ENCODE results near the gene CBL. TPM values are rescaled to one million over a fixed set of nuclear protein-coding genes. Genes with fewer than 3 reads are reported as not detected.

The CBL gene
- total RNA-seq, 1 donor from 2014 or later, result 46.6 TPM

DNA sequence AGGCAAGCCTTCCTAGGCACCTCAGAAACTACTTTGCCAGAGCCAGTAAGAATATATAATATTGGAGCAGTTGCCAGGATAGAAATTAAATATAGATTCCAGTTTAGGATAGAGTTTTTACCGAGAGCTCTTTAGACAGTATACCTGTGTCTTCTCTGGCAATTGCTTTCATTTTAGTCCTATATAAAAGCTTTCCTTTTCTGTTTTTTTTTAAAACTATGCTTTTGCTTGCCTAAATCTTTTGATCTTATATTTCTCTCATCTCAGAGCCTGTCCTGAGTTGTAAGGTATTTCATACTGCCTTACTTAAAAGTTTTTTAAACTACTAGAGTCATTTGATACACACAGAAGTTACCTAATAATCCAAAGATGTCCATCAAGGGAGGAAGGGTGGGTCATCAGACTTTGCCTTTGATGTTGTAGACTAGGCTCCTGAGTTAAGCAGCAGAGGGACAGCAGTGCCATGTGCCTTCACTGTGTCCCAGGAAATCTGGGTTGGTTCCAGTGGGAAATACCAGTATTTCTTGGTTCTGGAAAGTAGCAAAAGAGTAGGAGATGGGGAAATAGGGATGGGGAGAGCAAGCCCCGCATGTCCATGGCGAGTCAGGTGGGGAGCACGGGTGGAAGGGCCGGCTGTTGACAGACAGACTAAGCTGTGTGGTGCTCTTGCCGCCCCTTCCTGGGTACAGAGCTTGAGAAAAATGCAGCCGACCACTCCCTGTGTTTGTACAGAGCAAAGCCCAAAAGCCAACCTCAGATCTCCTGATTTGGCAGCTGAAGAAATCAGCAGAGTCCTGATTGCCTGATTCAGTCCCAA lies 99.6 kb downstream of the CBL start:
- FAIRE-seq (no peak), DNase-seq (ENCODE audit: low read depth) (no peak)
- H3K4me3 ChIP-seq (ENCODE audit: insufficient read depth, low read depth, low read length), result no peak overlapping the region
- Mint-ChIP-seq H3K4me1 (ENCODE audit: low read depth, unreplicated experiment) (peaks cover 10% of the 10 kb centered on the region), H3K27me3 (ENCODE audit: low read depth, unreplicated experiment) (no peaks in the 10 kb centered on the region), H3K27ac (ENCODE audit: unreplicated experiment) (peak overlapping the region; percentile 42), H3K4me3 (ENCODE audit: unreplicated experiment) (no peak overlapping the region), H3K9me3 (ENCODE audit: unreplicated experiment) (no peaks in the 10 kb centered on the region), H3K36me3 (ENCODE audit: low read depth, unreplicated experiment) (peaks cover 30% of the 10 kb centered on the region)
- no peaks in the 10 kb centered on the region for H3K79me2 ChIP-seq (ENCODE audit: insufficient read depth, low read length)
- H3K4me2 ChIP-seq (ENCODE audit: low read length), result no peak overlapping the region
- no peak for TF ChIP-seq EZH2 (IDR thresholded peaks at IDR 0.05; ENCODE audit: insufficient read depth, low read length)
- TF ChIP-seq, protein P1, sequence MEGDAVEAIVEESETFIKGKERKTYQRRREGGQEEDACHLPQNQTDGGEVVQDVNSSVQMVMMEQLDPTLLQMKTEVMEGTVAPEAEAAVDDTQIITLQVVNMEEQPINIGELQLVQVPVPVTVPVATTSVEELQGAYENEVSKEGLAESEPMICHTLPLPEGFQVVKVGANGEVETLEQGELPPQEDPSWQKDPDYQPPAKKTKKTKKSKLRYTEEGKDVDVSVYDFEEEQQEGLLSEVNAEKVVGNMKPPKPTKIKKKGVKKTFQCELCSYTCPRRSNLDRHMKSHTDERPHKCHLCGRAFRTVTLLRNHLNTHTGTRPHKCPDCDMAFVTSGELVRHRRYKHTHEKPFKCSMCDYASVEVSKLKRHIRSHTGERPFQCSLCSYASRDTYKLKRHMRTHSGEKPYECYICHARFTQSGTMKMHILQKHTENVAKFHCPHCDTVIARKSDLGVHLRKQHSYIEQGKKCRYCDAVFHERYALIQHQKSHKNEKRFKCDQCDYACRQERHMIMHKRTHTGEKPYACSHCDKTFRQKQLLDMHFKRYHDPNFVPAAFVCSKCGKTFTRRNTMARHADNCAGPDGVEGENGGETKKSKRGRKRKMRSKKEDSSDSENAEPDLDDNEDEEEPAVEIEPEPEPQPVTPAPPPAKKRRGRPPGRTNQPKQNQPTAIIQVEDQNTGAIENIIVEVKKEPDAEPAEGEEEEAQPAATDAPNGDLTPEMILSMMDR (IDR thresholded peaks at IDR 0.05; ENCODE audit: insufficient read depth, low read depth, low read length), result no peak
- H3K27ac ChIP-seq (ENCODE audit: low read depth, low read length), result no peak overlapping the region
- H4K20me1 ChIP-seq (ENCODE audit: insufficient read depth, low read length), result peaks cover 6% of the 10 kb centered on the region
- H3K4me1 ChIP-seq (ENCODE audit: insufficient read depth, low read length), result no peaks in the 10 kb centered on the region
- no peaks in the 10 kb centered on the region for H3K27me3 ChIP-seq (ENCODE audit: insufficient read depth, low read length)
- no peak overlapping the region for H2AFZ ChIP-seq (ENCODE audit: low read depth, low read length)
- H3K9me3 ChIP-seq (ENCODE audit: insufficient read depth, low read depth, low read length), result no peaks in the 10 kb centered on the region
- no peak overlapping the region for H3K9ac ChIP-seq (ENCODE audit: low read length)
- H3K36me3 ChIP-seq (ENCODE audit: insufficient read depth, low read length), result peaks cover 20% of the 10 kb centered on the region

- DNase-seq (ENCODE audit: low read depth) (no peak), FAIRE-seq (no peak)
- Histone ChIP-seq H3K9me3 (ENCODE audit: insufficient read depth, low read depth, low read length) (no peaks in the 10 kb centered on the region), H3K9ac (ENCODE audit: low read length) (no peak overlapping the region), H2AFZ (ENCODE audit: low read depth, low read length) (no peak overlapping the region), H3K4me3 (ENCODE audit: insufficient read depth, low read depth, low read length) (no peak overlapping the region), H3K4me2 (ENCODE audit: low read length) (no peak overlapping the region), H3K27ac (ENCODE audit: low read depth, low read length) (no peak overlapping the region), H3K36me3 (ENCODE audit: insufficient read depth, low read length) (peaks cover 13% of the 10 kb centered on the region), H3K79me2 (ENCODE audit: insufficient read depth, low read length) (no peaks in the 10 kb centered on the region), H3K27me3 (ENCODE audit: insufficient read depth, low read length) (no peaks in the 10 kb centered on the region), H3K4me1 (ENCODE audit: insufficient read depth, low read length) (no peaks in the 10 kb centered on the region), H4K20me1 (ENCODE audit: insufficient read depth, low read length) (peaks cover 6% of the 10 kb centered on the region)
- Mint-ChIP-seq H3K27ac (ENCODE audit: unreplicated experiment) (peak overlapping the region; percentile 75), H3K4me1 (ENCODE audit: low read depth, unreplicated experiment) (peaks cover 10% of the 10 kb centered on the region), H3K27me3 (ENCODE audit: low read depth, unreplicated experiment) (no peaks in the 10 kb centered on the region), H3K36me3 (ENCODE audit: low read depth, unreplicated experiment) (peaks cover 23% of the 10 kb centered on the region), H3K4me3 (ENCODE audit: unreplicated experiment) (no peak overlapping the region), H3K9me3 (ENCODE audit: unreplicated experiment) (no peaks in the 10 kb centered on the region)
- TF ChIP-seq EZH2 (IDR thresholded peaks at IDR 0.05; ENCODE audit: insufficient read depth, low read length), result no peak
- TF ChIP-seq, protein P1 (IDR thresholded peaks at IDR 0.05; ENCODE audit: insufficient read depth, low read depth, low read length), result no peak
These were observed 100.3 kb downstream of the CBL start for GRCh38 chr11:119306373-119306890.

DNA sequence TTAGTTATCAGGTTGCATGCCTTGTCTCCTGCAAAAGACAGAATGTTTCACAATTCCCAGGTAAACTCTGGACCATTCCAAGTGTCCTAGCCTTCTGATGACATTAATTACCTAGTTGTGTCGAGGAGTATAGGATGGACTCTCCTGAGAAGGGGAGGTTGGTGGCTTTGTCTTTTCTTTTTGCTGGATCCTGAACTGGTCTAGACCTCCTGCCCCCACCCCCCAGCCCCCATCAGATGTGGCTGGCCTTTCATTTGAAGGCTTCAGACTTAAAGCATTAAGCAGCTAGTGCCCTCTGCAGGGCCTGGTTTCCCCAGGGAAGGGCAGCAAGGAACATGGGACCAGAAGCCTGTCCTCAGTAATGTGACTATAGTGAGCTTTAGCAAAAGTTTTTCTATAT lies 101.1 kb downstream of the CBL start:
- Histone ChIP-seq H4K20me1 (ENCODE audit: insufficient read depth, low read length) (peaks cover 6% of the 10 kb centered on the region), H3K9me3 (ENCODE audit: insufficient read depth, low read depth, low read length) (no peaks in the 10 kb centered on the region), H3K36me3 (ENCODE audit: insufficient read depth, low read length) (peaks cover 12% of the 10 kb centered on the region), H3K9ac (ENCODE audit: low read length) (no peak overlapping the region), H3K4me2 (ENCODE audit: low read length) (no peak overlapping the region), H3K27me3 (ENCODE audit: insufficient read depth, low read length) (no peaks in the 10 kb centered on the region), H3K27ac (ENCODE audit: low read depth, low read length) (no peak overlapping the region), H2AFZ (ENCODE audit: low read depth, low read length) (no peak overlapping the region), H3K4me3 (ENCODE audit: insufficient read depth, low read depth, low read length) (no peak overlapping the region), H3K79me2 (ENCODE audit: insufficient read depth, low read length) (no peaks in the 10 kb centered on the region), H3K4me1 (ENCODE audit: insufficient read depth, low read length) (no peaks in the 10 kb centered on the region)
- H3K27ac Mint-ChIP-seq (ENCODE audit: unreplicated experiment), result peak overlapping the region; percentile 34
- H3K9me3 Mint-ChIP-seq (ENCODE audit: unreplicated experiment), result no peaks in the 10 kb centered on the region
- no peak for TF ChIP-seq EZH2 (IDR thresholded peaks at IDR 0.05; ENCODE audit: insufficient read depth, low read length)
- TF ChIP-seq, protein P1 (IDR thresholded peaks at IDR 0.05; ENCODE audit: insufficient read depth, low read depth, low read length), result no peak
- FAIRE-seq (no peak), DNase-seq (ENCODE audit: low read depth) (no peak)
- H3K4me3 Mint-ChIP-seq (ENCODE audit: unreplicated experiment), result no peak overlapping the region
- no peaks in the 10 kb centered on the region for H3K27me3 Mint-ChIP-seq (ENCODE audit: low read depth, unreplicated experiment)
- peaks cover 17% of the 10 kb centered on the region for H3K36me3 Mint-ChIP-seq (ENCODE audit: low read depth, unreplicated experiment)
- H3K4me1 Mint-ChIP-seq (ENCODE audit: low read depth, unreplicated experiment), result peaks cover 10% of the 10 kb centered on the region

Measured in astrocyte (in vitro differentiated cells and primary cell).